ENCODE results near the gene PTPRM.

DNA sequence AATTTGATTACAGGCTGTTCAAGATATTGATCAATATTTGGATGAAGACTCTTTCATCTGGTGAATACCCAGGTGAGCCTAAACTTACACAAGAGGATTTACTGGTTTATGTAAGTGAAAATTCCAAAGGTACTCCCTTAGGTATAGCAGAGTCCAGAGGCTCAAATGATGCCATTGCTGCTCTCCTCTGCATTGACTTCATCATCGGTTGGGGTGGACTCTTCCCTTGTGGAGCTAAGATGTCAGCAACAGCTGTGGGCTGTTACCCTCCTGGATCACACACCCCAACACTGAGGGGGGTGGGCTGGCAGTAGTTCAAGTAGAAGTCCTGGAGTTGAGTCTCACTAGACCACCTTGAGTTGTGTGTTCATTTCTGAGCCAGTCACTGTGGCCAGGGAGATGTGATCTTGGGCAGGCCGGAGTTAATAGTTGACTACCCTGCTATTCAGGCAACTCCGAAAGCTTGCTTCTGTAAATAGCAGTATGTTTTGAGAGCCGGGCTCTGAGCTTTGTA, 236.9 kb downstream of the PTPRM start:
- TF ChIP-seq, protein P1, sequence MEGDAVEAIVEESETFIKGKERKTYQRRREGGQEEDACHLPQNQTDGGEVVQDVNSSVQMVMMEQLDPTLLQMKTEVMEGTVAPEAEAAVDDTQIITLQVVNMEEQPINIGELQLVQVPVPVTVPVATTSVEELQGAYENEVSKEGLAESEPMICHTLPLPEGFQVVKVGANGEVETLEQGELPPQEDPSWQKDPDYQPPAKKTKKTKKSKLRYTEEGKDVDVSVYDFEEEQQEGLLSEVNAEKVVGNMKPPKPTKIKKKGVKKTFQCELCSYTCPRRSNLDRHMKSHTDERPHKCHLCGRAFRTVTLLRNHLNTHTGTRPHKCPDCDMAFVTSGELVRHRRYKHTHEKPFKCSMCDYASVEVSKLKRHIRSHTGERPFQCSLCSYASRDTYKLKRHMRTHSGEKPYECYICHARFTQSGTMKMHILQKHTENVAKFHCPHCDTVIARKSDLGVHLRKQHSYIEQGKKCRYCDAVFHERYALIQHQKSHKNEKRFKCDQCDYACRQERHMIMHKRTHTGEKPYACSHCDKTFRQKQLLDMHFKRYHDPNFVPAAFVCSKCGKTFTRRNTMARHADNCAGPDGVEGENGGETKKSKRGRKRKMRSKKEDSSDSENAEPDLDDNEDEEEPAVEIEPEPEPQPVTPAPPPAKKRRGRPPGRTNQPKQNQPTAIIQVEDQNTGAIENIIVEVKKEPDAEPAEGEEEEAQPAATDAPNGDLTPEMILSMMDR (IDR thresholded peaks at IDR 0.05; ENCODE audit: extremely low read depth in 1 of 2, insufficient read depth in 1 of 2, low read depth in 1 of 2, low read length in 2 of 2), result no peak
- TF ChIP-seq, protein P2, sequence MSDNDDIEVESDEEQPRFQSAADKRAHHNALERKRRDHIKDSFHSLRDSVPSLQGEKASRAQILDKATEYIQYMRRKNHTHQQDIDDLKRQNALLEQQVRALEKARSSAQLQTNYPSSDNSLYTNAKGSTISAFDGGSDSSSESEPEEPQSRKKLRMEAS (IDR thresholded peaks at IDR 0.05; ENCODE audit: insufficient read depth, insufficient read length), result no peak
- TF ChIP-seq POLR2A (IDR thresholded peaks at IDR 0.05; ENCODE audit: low read depth, low read length) (no peak), POLR2AphosphoS5 (IDR thresholded peaks at IDR 0.05; ENCODE audit: insufficient read depth, low read depth, low read length) (no peak)

Measured in endothelial cell of umbilical vein (primary cell).